Measurements from ENCODE around the gene FAM185A.
"Not testable (repeated sequence)": the region's sequence is repeated elsewhere in the genome, so short reads cannot be mapped to it uniquely, and the experiment has no call there.

GRCh38 chr7:102763295-102763905 lies 14.6 kb downstream of the FAM185A start:
- TF ChIP-seq POLR2AphosphoS5 (IDR thresholded peaks at IDR 0.05); CTCF (IDR thresholded peaks at IDR 0.05); POLR2A (IDR thresholded peaks at IDR 0.05; ENCODE audit: low read depth): not testable (repeated sequence)
